CD4-positive, alpha-beta T cell treated with Interleukin-4 for 1 hour (primary cell): ENCODE results near the gene ZDHHC4.
"Not testable (repeated sequence)": the region's sequence is repeated elsewhere in the genome, so short reads cannot be mapped to it uniquely, and the experiment has no call there.

Experiments used
- DNase-seq, 2 donors: peaks; one replicate each; pipeline ENCODE4 v3.0.0-alpha.2; 2020 to 2022

The ZDHHC4 gene

GRCh38 chr7:6563936-6564770 is 13.1 kb upstream of the ZDHHC4 start:
- no peak for DNase-seq

DNA sequence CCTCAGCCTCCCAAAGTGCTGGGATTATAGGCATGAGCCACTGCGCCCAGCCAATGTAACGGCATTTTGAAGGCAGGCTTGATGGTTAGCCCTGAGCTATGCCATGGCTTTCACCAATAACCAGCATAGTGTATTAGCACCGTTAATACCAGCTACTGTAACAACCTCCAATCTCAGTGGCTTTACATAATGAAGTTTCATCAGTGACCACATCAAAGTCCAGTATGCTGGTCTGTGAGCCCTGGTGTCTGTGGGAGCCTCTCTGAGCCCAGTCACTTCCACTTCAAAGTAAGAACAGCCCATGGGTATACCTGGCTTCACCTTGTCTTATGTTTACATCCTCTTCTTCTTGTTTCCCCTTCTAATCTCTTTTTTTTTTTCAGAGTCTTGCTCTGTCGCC is 11.6 kb upstream of the ZDHHC4 start:
- DNase-seq, result no peak

GRCh38 chr7:6567886-6568285 is 9.4 kb upstream of the ZDHHC4 start:
- DNase-seq, result no peak

DNA sequence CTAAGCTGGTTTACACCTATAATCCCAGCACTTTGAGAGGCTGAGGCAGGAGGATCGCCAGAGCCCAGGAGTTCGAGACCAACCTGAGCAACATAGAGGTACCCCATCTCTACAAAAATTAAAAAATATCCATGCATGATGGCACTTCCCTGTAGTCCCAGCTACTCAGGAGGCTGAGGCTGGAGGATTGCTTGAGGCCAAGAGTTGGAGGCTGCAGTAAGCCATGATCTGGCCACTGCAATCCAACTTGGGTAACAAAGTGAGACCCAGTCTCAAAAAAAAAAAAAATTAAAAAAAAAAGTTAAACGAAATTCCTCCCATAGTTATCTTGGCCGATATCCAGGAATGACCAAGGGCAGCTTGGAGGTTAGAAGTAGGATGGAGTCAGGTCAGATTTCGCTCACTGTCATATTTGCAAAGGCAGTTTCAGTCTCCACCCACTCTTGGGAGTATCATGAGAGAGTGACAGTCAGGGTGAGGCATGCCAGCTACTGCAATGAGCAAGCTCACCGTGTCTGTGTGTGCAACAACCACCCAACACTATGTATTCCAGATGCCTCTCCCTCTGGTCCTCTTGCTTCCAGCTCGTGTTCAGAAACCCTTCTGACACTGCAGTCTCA is 6.0 kb upstream of the ZDHHC4 start:
- no peak for DNase-seq

DNA sequence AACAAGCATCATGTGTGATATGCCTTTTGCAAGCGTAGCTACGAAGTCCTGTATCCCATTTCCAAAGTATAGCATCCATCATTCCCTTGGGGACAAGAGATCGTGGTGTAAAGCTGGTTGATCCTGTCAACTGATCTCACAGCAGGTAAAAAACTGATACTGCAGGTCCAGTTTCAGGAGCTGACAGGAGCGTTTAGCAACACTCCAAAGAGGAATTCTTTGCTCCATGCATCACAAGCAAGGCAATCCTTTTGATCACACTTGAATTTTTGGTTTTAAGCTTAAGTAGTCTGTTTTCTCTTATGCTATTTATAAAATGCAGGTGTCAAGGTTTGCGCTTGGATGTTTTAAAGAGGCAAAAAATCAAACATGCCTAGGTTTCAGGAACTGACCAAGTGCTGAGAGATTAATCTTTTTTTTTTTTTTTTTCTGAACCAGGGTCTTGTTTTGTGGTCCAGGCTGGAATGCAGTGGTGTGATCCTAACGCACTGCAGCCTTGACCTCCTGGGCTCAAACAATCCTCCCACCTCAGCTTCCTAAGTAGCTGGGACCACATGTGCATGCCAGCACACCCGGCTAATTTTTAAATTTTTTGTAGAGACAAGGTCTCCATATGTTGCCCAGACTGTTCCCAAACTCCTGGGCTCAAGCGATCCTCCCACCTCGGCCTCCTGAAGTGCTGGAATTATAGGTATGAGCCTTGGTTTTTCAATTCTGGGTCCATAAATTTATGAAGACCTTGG is 1.8 kb upstream of the ZDHHC4 start:
- DNase-seq, result no peak

GRCh38 chr7:6576024-6576866 is 1.0 kb upstream of the ZDHHC4 start:
- no peak for DNase-seq

DNA sequence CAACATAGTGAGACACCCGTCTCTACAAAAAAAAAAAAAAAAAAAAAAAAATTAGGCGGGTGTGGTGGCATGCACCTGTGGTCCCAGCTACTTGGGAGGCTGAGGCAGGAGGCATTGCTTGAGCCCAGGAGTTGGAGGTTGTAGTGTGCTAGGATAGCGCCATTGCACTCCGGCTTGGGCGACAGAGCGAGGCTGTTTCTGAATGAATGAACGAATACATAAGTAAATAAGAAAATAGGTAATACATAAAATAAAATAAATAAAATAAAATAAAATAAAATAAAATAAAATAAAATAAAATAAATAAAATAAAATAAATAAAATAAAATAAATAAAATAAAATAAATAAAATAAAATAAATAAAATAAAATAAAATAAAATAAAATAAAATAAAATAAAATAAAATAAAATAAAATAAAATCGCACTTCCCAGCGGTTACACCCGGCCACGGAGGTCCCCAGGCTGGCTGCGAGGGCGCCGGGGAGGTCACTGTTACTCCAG is 336 bp upstream of the ZDHHC4 start:
- DNase-seq, result peak in 1 of 2 donors; percentile 28

- DNase-seq, result no peak
These were observed 1.1 kb downstream of the ZDHHC4 start for GRCh38 chr7:6578114-6579084.

GRCh38 chr7:6579446-6579845 is 2.2 kb downstream of the ZDHHC4 start:
- DNase-seq, result peak in 1 of 2 donors; percentile 20

DNA sequence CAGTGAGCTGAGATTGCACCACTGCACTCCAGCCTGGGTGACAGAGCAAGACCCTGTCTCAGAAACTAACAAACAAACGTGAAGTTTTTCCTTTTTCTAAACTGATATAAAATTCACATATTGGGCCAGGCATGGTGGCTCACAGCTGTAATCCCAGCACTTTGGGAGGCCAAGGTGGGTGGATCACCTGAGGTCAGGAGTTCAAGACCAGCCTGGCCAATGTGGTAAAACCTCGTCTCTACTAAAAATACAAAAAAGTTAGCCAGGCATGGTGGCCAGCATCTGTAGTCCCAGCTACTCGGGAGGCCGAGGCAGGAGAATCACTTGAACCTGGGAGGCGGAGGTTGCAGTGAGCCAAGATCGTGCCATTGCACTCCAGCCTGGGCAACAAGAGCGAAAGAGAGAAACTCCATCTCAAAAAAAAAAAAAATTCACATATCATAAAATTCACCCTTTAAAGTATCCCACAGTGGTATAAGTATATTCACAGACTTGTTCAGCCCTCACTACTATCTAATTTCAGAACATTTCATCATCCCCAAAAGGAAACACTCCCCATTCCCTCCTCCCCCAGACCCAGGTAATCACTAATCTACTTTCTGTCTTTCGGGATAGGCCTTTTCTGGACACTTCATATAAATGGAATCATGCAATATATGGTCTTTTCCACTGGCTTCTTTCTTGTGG is 8.6 kb downstream of the ZDHHC4 start:
- DNase-seq, result not testable (repeated sequence)

DNA sequence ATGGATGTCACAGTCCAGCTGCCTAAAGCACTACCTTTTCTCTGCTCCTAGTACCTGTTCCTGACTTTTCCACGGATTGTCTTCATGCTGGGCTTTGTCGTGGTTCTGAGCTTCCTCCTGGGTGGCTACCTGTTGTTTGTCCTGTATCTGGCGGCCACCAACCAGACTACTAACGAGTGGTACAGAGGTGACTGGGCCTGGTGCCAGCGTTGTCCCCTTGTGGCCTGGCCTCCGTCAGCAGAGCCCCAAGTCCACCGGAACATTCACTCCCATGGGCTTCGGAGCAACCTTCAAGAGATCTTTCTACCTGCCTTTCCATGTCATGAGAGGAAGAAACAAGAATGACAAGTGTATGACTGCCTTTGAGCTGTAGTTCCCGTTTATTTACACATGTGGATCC is 11.3 kb downstream of the ZDHHC4 start:
- no peak for DNase-seq

GRCh38 chr7:6589151-6589828 is 12.0 kb downstream of the ZDHHC4 start:
- DNase-seq, result no peak

GRCh38 chr7:6589829-6590644 is 12.8 kb downstream of the ZDHHC4 start, which contains the start of gene INTS15:
TSS of gene INTS15 (plus strand) at chr7:6590021. CDS start at chr7:6590284, 263 bp downstream.
- peak; percentile 78 to 85 for DNase-seq

GRCh38 chr7:6590645-6591110 is 13.4 kb downstream of the ZDHHC4 start:
- no peak for DNase-seq

GRCh38 chr7:6600093-6600492 is 22.8 kb downstream of the ZDHHC4 start:
- DNase-seq, result no peak

GRCh38 chr7:6604458-6604857 is 27.2 kb downstream of the ZDHHC4 start:
- DNase-seq, result no peak

- DNase-seq, result no peak
These were observed 29.8 kb downstream of the ZDHHC4 start for GRCh38 chr7:6606866-6607583.

DNA sequence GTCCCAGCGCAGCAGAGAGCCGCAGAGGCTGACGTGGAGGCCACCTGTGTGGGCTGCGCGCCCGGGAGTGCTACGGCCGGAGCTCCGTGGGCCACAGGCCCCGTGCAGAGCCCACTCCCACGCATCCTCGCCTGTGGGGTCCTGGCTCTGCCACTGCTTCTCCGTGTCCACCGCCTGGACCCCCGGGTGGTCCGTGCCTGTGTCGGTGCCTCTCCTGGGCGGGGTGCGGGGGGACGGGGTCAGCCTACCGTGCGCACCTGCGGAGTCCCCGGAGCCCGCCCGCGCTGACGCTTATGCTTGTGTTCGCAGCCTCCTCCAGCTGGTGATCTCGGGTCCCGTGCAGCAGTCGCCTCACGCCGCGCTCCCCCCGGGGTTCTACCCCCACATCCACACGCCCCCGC is 30.4 kb downstream of the ZDHHC4 start:
- no peak for DNase-seq
